Stimulated activated CD8-positive, alpha-beta memory T cell treated with anti-CD3 and anti-CD28 coated beads, Interleukin-15, amount 100 ng/mL, for 4 hours (primary cell): ENCODE data around the gene PSMB3.

Source experiments
- DNase-seq, 2 donors: peaks; one replicate each; pipeline ENCODE4 v3.0.0-alpha.2; 2020; ENCODE audit warnings: low read depth in 2 of 2

Gene PSMB3

DNA sequence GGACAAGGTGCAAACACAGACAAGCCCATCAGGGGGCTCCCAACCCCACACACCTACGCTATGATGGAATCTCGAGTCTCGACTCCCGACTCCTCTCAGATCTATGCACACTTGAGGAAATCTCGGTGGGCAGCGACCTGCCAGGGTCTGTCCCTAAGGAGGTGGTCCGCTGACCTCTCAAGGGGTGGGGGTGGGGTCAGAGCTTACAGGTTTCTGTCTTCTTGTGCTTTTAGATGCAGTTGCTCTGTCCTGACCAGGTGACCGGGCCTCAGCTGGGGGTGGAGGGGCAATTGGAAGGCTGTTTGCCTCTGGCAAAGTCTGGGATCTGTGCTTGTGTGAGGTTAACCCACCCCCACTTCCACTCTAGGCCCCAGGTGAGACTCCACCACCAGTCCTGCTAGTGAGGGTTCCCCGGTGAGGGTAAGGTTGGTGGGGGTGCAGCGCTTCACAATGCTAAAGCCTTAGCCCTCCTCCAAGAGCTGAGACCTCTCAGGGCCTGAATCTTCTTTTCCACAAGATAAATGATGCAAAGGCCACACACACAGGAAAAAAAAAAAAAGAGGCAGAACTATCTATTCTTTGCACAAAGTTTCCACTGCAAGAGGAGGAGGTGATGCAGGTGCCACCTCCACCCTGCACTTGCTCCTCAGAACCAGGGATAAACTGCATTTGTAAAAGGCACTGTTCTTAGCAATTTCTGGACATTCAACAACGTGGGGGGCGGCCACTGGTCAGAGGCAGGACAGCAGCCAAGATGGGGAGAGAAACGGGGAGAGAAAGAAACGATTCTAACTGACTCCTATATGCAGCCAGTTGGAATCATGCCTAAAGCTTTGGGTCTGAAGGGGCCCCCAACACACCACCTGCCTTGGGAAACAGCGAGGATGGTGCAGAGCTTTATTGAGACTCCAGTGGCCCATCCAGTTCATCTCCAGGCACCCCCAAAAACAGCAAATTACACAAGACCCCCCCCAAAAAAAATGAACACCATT lies 18.3 kb upstream of the PSMB3 start:
- no peak for DNase-seq

DNA sequence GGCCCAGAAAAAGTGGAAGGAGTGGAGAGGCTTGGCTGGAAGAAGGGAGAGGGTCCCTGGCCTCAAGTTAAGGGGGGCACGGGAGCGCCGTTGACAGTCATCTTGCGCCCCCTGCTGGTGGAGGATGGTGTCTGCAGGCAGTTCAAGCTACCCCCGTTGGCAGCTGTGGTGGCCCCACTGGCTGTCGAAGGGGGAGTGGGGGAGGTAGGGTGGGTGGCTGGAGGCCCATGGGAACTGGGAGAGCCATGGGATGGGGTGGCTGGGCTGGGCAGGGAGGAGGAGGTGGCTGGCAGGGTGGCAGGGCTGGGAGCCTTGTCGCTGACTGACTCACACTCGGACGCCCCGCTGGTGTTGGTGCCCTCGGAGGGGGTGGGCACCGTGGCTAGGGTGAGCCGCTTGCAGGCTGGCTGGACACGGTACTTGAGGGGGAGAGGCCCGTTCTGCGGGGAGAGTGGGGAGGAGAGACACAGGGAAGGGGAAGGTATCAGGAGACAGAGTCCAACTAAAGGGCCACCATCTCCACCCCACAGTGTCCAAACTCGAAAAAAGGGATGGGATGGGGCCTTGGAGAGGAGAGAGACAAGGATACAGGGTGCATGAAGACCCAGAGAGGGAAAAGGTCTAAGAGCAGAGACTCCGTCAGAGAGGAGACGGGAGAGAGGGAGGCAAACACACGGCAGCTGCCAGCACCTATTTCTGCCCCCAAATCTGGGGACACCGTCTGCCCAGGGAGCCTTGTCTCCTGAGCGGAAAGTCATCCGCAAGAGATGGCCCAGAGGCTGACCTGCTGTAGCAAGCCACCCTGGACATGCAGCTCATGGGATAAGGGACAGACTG lies 17.2 kb upstream of the PSMB3 start:
- peak; percentile 48 to 57 for DNase-seq

DNA sequence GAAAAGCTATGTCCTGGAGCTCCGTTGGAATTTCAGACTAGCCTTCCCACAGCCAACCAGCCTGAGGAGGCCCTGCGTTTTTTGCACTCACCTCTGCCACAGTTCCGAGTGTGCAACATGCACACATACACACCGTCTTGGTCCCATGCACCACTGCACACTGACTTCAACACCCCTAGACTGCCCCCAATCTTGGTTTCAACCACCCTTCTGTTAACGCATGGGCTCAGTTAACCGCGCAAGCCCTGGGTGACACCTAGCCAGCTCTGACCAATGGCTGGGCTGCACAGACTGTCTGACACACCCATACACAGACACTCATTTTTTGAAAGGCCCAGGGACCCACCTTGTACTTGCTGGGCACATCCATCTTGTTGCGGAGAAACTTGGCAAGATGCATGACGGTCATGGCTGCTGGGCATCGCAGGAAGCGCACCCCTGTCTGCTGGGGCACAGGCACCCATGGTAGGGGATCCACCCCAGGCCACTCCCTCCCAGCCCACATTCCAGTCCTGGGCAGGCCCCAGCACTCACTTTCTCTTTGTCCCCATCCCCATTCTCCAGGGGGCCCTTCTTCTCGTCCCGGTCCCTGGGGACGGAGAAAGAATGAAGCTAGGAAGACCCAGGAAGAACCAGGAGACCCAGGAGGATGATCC lies 14.4 kb upstream of the PSMB3 start:
- DNase-seq = no peak

DNA sequence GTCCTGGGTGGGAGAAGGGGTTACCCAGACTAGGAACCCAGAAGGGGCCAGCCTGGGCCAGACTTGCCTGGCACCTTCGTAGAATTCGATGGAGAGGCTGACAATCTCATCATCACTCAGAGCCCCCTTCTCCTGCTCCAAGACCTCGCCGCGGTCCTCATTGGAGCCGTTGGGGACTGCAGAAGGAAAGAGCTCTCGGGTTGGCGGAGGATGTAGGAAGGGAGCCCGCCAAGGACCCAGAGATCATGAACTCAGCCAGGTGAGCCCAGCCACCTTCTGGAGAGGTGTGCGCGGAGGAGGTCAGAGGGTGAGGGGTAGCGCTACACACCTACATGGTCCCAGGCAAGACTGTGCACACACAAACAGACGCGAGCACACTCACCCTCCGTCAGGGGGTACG lies 13.9 kb upstream of the PSMB3 start:
- DNase-seq = no peak

DNA sequence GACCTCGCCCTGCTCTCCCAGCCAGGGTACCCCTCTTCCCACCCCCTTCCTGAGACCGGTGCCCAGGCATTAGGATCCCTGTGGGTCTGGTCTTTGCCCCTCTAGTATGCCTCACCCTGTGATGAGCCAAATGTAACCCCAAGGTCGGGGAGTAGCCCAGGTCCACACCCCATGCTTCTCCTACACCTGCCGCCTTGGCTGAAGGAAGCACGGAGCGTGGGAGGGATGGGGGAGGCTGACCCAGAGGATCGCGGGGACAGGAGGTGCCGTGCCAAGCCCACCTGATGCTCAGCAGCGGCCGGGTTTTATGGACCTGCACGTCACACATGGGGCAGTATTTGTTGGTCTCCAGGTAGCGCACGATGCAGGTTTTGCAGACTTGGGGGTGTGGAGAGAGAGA lies 13.2 kb upstream of the PSMB3 start:
- no peak for DNase-seq

DNA sequence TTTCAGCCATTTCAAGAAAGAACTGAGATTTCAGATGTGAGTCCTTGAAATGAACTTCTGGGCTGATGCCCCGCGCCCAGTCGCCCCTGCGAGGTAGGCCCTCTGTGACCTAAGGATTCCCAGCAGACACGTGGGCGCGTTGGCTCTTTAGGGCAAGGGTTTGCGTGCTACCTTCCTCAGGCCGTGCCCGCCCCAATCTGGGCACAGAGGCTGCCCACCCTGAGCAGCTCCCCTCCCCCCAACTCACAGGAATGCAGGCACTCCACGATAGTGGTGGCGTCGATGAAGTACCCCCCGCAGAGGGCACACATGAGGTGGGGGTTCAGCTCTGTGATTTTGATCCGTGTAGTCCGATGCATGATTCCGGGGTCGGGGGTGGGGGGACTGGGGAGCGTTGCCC lies 12.5 kb upstream of the PSMB3 start:
- no peak for DNase-seq

DNA sequence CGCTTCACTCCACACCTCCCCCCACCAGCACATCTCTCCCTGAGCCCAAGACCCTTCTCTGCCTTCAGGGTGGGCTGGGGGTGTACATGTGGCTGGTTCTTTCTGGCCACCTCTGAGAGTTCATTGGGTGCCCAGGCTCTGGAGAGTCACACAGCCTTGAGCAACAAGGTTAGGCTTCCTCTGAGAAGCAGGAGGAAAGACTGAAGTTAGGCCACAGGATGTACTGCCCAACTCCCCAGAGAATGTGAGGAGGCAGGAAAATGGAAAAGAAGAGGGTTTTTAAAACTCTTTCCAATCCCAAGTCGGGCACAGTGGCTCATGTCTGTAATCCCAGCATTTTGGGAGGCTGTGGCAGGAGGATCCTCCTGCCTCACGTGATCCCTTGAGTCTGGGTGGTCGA lies 11.7 kb upstream of the PSMB3 start:
- no peak for DNase-seq

DNA sequence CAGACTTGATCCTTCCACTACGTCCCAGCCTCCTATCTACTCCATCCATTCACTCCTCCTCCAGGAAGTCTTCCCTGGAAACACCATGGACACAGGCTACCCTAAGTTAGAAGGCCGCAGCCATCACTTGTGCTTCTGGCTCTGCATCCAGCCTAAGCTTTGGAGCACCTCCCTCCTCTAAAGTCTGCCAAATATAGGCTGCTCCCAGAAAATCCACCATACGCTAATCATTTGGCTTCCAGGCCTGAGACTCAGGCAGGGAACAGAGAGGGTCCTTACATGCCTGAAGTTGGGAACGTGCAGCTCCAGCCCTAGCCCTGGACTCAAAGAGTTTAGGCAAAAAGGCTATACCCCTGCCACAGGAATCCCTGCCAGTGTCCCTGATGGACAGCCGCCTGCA lies 11.1 kb upstream of the PSMB3 start:
- no peak for DNase-seq

DNA sequence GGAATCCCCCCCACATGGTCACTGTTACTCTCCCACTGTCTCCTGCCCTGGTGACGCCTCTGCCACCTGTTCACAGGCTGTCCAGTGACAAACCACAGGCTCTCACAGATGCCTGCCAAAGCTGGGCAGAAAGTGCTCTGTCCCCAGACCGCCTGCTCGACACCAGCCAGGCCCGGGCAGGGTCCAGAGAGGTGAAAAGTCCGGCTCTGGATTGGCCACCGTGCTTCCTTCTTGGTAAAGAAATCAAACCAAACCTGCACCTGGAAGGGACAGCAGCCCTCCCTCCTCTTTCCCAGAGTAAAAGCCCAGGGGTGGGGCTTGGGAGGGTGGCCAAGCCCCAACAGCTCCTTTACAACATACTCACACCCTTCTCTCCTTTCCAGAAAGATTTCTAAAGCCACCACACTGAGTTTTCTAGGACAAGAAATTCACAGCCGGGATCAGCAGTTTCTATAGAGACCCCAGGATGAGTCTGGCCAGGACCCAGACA lies 10.6 kb upstream of the PSMB3 start:
- no peak for DNase-seq

DNA sequence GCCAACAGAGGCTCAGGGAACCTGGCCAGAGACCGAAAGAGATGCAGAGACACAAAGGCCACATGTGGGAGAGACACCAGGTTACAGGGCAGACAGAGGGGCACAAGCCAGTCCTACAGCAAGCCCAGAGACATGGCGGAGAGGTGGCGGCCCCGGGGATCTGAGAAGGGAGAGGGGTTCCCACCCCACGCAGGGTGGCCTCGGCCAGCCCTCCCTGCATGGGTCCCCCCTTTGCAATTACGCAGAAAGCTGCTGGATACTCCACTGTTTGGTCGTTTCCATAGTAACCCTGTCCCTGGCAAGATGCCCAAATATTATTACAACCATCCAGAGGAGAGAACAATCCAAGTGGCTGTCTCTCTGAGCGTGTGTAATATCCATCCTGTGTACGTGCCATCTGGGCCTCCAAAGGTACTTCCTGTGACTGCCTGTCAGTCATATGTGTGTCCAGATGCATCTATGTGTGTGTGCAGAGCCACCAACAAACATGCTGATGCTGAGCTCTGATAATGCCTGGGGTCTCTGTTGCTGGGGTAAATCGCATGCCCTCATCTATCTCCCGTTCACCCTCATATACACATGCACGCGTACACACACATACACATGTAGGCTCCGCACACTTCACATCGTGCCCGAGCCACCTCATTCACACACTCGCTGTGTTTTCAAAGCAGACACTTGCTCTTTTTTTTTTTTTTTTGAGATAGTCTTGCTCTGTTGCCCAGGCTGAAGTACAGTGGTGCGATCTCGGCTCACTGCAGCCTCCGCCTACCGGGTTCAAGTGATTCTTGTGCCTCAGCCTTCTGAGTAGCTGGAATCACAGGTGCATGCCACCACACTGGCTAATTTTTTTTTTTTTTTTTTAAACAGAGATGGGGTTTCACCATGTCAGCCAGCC lies 9.9 kb upstream of the PSMB3 start:
- no peak for DNase-seq

DNA sequence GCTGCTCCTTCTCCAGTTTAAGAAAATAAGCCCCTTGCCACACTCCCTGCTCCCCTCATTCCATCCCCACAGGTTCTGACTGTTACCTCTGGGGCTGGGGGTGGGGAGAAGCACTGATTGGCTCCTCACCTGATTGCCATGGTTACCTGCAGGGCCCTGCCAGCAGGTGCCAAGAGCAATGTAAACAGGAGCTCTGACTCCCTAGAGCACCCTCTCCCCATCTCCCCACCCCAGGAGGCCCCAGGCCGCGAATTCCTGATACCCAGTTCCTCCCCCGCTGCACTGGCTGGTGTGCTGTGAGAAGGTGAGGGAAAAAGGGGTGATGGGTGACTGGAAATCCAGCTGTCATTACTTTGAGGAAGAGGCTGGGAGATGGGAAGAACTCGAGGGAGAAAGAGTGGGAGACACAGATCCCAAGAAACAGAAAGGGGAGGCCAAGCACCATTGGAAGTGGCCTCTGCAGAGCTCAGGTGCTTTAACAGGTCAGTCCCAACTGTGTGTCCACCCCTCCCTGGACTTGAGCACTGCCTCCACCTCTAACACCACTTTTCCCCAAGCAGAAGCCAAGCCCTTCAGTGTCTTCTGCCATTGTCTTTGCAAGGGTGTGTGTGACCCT lies 8.9 kb upstream of the PSMB3 start:
- DNase-seq = no peak

DNA sequence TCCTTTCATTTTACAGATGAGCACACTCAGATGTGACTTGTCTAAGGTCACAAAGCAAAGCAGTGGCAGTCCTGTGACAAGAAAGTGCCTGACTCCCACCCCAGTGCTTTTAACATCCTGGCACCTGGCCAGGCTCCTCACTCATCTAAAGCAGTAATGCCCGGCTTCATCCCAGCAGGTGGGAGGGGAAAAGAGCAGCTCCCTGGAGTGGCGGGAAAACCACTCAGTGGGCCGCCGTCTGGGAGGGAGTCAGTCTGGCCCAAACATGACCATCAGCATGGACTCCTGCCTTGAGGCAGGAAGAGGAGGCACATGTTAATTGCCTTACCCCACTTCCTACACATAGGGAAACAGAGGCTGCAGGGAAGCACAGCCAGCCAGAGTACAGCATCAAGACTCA lies 7.0 kb upstream of the PSMB3 start:
- DNase-seq = no peak

DNA sequence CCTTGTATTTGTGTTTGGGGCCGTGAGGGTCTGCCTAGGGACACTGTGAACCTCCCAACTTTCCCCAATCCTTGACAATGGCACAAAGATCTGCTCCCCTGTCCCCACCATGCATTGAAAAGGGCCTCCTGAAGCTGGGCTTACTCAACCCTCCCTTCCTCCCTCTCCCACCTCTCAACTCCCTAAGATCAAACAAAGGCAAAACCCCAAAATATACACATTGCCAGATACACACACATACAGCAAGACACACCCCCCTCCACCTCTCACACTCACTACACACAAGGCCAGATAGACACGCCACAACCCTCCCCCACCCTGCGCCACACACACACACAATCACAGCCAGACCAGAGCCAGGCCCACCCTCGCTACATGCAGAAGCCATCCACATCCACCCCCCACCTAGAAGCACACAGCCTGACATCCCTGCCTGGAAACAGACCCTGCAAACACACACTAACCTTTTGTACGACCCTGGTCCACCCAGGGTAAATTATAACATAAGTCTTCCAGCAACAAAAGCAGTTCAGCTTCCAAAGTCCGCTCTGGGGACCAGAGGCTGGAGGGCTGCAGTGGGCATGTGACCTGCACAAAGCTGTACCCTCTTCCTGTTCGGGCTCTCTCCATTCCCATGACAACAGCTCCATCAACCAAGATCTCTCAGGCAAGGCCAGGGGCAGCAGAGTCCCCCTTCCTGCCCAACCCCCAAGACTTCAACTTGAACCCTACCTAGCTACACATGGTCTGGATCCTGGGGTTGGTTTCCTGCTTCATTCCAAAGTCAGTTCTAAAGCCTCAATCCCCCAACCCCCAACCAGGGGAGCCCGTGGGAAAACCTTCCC lies 6.3 kb upstream of the PSMB3 start:
- no peak for DNase-seq

DNA sequence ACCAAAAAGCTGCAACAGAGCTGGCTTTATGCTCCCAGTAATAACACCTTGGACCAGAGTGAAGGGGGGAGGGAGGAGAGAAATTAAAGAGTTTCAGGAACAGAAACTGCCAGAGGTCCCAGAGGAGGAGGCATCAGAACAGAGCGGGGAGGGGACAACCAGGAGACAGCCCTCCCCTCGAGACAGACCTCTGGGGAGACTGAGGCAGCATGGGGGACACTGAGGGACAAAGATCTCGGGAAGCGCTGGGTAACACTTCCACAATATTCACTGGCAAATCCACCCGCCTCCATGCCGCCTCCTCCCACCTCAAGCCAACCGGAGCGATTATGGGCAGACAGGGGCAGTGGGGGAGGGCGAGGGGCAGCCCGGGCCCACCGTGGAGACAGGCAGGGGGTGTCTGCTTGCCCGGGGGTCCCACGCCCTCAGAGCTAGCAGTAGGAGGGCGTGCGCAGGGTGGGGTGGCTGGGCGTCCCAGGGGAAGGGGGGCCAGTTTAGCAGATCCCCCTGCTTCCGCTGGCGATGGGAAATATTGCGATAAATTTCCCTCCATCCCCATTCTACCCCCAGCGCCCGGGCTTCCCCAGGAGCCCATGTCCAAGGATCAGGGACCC lies 5.6 kb upstream of the PSMB3 start:
- DNase-seq = no peak

DNA sequence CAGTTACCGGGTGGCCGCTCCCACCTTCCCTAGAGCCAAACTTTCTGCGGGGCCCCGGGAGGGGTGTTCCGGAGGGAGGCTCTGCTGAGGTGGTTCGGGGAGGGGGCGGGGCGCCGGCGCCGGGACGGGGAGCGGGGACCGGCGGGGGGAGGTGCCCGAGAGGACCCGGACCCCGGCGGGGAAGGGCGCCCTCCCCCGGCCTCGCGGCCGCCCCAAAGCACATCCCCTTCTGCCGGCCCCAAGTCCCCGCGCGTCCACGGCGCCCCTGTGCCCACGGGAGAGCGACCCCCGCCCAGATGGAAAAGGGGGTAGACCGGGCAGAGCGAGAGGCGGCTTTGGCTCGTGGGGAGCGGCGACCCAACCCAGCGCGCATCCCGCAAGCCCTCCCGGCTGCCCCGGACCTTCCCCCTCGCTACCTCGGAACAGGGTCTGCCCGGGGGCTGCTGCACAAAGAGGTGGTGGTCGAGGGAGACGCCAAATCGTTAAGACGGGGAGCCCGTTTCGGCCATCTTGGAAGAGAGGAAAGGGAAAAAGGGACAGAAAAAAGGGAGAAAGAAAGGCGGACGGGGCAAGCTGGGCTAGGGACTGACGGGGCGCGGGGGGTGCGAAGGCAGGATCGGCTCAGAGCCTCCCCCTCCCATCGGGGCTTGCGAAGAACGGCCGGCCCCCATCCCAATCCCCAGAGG lies 4.9 kb upstream of the PSMB3 start:
- DNase-seq = no peak

DNA sequence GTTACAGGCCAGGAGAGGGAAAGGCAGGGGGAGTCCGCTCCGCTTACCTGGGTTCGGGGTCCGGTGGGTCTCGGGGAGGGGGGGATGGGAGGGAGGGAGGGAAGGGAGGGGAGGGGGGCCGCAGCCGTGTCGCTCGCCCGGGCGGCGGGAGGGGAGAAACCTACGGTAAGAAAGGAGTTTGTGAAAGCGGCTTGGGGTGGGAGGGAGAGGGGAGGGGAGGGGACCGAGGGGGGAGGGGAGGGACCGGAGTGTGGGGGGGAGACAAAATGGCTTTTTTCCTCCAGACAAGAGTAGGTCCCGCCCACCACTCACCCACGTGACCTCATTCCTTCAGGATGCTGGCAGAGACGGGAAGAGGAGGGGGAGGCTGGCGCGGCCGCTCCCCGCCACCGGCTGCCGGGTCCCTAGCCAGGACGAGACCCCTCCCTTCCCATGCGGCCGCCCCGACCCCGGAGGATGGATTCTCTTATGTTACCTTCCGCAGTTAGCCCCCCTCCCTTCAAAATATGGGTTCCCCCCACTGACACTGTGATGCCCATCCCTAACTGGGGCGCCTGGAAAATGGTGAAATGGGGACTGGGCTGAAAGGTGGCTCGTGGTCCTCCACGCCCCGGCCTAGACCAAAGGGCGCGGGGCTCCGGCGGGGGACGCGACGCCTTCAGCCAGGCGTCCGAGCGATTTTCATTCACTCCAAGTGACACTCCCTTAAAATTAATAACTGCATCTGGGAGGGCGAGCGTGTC lies 4.2 kb upstream of the PSMB3 start, which contains the start of gene PCGF2:
Gene PCGF2 (minus strand): TSS at position 188 of the 743 bp plus-strand sequence. CDS start 7,934 bp downstream, outside the sequence.
- DNase-seq = no peak

DNA sequence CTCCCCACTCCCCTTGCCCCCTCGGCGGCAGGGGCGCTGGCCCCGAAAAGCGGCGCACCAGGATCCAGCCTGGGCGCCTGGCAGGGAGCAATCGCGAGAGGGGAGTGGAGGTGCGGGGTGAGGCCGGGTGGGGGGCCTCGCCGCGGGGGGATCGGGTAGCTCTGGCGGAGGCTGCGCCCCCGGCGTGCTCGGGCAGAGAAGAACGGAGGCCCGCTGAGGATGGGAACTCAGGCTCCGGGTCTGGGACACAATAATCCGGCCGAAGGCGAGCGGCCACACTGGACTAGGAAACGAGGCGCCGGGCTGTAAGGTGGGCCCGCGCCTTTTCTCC lies 3.7 kb upstream of the PSMB3 start:
- no peak for DNase-seq
